GM08714 (cell line): ENCODE measurements around the gene INVS.

ENCODE experiments used
- H3K4me3 ChIP-seq: fragments of 200-500 bp; sonication (Bioruptor generic); 2 replicates; pipeline ENCODE4 v1.5.1; 2014; ENCODE audit warnings: mild to moderate bottlenecking, low read length, inconsistent platforms
- ZNF274 ChIP-seq: IDR thresholded peaks from 2 replicates; pipeline ENCODE4 v1.6.1; 2012; ENCODE audit warnings: mild to moderate bottlenecking, low read depth, low read length

Gene INVS

GRCh38 chr9:100096378-100096916 lies 2.6 kb upstream of the INVS start:
- no peak for TF ChIP-seq ZNF274
- no peak overlapping the region; the same call in 1 of the 2 replicates for H3K4me3 ChIP-seq

- H3K4me3 ChIP-seq: peak overlapping the region; percentile 76
- TF ChIP-seq ZNF274: no peak
Measured at GRCh38 chr9:100098046-100098886, 777 bp upstream of the INVS start.

- H3K4me3 ChIP-seq: peak overlapping the region; percentile 76
- TF ChIP-seq ZNF274: no peak
Measured at GRCh38 chr9:100099722-100100042, 639 bp downstream of the INVS start.

GRCh38 chr9:100100146-100100667 lies 1.2 kb downstream of the INVS start:
- TF ChIP-seq ZNF274: no peak
- H3K4me3 ChIP-seq: peak overlapping the region; percentile 76; the same call in 1 of the 2 replicates

GRCh38 chr9:100101608-100102007 lies 2.6 kb downstream of the INVS start:
- no peak overlapping the region for H3K4me3 ChIP-seq
- no peak for TF ChIP-seq ZNF274

GRCh38 chr9:100104314-100104713 lies 5.3 kb downstream of the INVS start:
- H3K4me3 ChIP-seq: no peak overlapping the region
- TF ChIP-seq ZNF274: no peak

- H3K4me3 ChIP-seq: no peak overlapping the region
- TF ChIP-seq ZNF274: no peak
Measured at GRCh38 chr9:100105861-100106260, 6.8 kb downstream of the INVS start.

GRCh38 chr9:100106616-100107015 lies 7.6 kb downstream of the INVS start:
- no peak for TF ChIP-seq ZNF274

GRCh38 chr9:100108559-100108958 lies 9.5 kb downstream of the INVS start:
- no peak for TF ChIP-seq ZNF274
- H3K4me3 ChIP-seq: no peak overlapping the region

More at GRCh38 chr9:100106616-100107015, 7.6 kb downstream of the INVS start:
- no peak overlapping the region for H3K4me3 ChIP-seq

- TF ChIP-seq ZNF274: no peak
- no peak overlapping the region for H3K4me3 ChIP-seq
Measured at GRCh38 chr9:100111235-100111634, 12.2 kb downstream of the INVS start.

- no peak overlapping the region for H3K4me3 ChIP-seq
- TF ChIP-seq ZNF274: no peak
Measured at GRCh38 chr9:100112677-100113336, 13.8 kb downstream of the INVS start.

- TF ChIP-seq ZNF274: no peak
- H3K4me3 ChIP-seq: no peak overlapping the region
Measured at GRCh38 chr9:100117316-100117715, 18.3 kb downstream of the INVS start.

- H3K4me3 ChIP-seq: no peak overlapping the region
- TF ChIP-seq ZNF274: no peak
Measured at GRCh38 chr9:100120286-100120685, 21.2 kb downstream of the INVS start.

GRCh38 chr9:100125236-100125635 lies 26.2 kb downstream of the INVS start:
- TF ChIP-seq ZNF274: no peak
- H3K4me3 ChIP-seq: no peak overlapping the region

- no peak for TF ChIP-seq ZNF274
- no peak overlapping the region for H3K4me3 ChIP-seq
Measured at GRCh38 chr9:100125910-100126309, 26.9 kb downstream of the INVS start.
